Measurements from ENCODE around the gene CAPN3.

DNA sequence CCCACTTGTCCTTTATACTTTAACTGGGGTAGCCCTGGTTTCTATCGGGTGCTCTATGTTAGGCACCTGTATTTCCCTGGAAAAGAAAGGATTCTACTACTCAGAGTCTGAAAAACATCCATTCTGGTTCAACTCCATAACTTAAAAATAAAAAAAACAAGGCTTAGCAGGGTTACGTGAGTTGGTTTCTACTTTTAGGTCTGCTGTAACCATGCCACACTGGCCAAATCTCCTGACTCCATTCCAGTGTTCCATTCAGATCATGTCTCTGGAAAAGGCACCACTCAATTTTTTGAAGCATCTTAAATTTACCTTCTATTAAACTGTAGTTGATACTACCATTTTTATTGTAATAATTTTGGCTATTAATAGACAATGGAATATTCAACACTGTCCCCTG, 62.1 kb downstream of the CAPN3 start:
- TF ChIP-seq, protein P1, sequence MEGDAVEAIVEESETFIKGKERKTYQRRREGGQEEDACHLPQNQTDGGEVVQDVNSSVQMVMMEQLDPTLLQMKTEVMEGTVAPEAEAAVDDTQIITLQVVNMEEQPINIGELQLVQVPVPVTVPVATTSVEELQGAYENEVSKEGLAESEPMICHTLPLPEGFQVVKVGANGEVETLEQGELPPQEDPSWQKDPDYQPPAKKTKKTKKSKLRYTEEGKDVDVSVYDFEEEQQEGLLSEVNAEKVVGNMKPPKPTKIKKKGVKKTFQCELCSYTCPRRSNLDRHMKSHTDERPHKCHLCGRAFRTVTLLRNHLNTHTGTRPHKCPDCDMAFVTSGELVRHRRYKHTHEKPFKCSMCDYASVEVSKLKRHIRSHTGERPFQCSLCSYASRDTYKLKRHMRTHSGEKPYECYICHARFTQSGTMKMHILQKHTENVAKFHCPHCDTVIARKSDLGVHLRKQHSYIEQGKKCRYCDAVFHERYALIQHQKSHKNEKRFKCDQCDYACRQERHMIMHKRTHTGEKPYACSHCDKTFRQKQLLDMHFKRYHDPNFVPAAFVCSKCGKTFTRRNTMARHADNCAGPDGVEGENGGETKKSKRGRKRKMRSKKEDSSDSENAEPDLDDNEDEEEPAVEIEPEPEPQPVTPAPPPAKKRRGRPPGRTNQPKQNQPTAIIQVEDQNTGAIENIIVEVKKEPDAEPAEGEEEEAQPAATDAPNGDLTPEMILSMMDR (IDR thresholded peaks at IDR 0.05), result no peak
- TF ChIP-seq POLR2A (IDR thresholded peaks at IDR 0.05) (no peak), POLR2AphosphoS5 (IDR thresholded peaks at IDR 0.05) (no peak)
